ENCODE data around the gene RANBP3. TPM values are rescaled to one million over a fixed set of nuclear protein-coding genes. Genes with fewer than 3 reads are reported as not detected.

Gene RANBP3
- total RNA-seq, 1 experiment from 2014 or later: 44.1 TPM

DNA sequence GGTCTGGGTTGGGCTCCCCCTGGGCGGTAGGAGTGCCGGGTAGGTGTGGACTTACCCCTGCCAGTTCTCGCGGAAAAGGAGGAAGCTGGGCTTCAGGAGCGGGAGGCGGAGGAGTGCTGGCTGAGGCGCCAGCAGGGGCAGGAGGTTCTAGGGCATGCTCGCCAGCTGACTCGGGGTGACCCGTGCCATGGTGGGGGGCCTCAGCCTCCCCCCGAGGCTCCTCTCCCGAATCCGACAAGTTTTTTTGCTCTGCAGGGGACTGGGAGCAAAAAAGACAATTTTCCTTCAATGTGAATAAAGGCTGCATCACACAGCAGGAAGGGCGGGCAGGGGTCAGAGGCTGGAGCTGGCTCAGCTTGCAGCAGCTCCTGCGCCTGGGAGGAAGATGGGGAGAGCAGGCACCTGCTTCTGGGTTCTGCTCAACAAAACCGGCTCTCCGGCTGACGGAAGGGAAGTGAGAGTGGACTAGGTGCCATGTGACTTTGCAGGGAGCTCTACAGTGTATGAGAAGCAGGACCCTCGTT lies 26.5 kb downstream of the RANBP3 start:
- H3K9me2 ChIP-seq (ENCODE audit: insufficient read depth): no peaks in the 10 kb centered on the region
- H3K9me3 ChIP-seq (ENCODE audit: insufficient read depth, low read depth): no peaks in the 10 kb centered on the region
- H3K4me3 ChIP-seq: no peak overlapping the region
- H4K20me1 ChIP-seq (ENCODE audit: insufficient read depth): peaks cover 20% of the 10 kb centered on the region
- TF ChIP-seq, protein P1, sequence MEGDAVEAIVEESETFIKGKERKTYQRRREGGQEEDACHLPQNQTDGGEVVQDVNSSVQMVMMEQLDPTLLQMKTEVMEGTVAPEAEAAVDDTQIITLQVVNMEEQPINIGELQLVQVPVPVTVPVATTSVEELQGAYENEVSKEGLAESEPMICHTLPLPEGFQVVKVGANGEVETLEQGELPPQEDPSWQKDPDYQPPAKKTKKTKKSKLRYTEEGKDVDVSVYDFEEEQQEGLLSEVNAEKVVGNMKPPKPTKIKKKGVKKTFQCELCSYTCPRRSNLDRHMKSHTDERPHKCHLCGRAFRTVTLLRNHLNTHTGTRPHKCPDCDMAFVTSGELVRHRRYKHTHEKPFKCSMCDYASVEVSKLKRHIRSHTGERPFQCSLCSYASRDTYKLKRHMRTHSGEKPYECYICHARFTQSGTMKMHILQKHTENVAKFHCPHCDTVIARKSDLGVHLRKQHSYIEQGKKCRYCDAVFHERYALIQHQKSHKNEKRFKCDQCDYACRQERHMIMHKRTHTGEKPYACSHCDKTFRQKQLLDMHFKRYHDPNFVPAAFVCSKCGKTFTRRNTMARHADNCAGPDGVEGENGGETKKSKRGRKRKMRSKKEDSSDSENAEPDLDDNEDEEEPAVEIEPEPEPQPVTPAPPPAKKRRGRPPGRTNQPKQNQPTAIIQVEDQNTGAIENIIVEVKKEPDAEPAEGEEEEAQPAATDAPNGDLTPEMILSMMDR (conservative IDR thresholded peaks at IDR 0.05): no peak
- no peaks in the 10 kb centered on the region for H3F3A ChIP-seq (ENCODE audit: insufficient read depth, low read depth)
- no peak overlapping the region for H3K4me2 ChIP-seq
- no peak for DNase-seq
- no peaks in the 10 kb centered on the region for H3K36me3 ChIP-seq (ENCODE audit: low read depth)
- ChIA-PET POLR2A (ENCODE audit: unreplicated experiment) (no interaction called here), CTCF (no interaction called here)
- no peaks in the 10 kb centered on the region for H3K4me1 ChIP-seq (replicated peaks; ENCODE audit: insufficient read depth)
- intact Hi-C loops (cut with micrococcal nuclease; ENCODE audit: unreplicated experiment): no loop called here
- peaks cover 26% of the 10 kb centered on the region for H3K79me2 ChIP-seq (ENCODE audit: low read depth)
- H3K27me3 ChIP-seq (ENCODE audit: insufficient read depth, low read depth): no peaks in the 10 kb centered on the region
- BruUV-seq (replicated peaks): no TSS peak
- H3K27ac ChIP-seq: no peak overlapping the region
- no peak overlapping the region for H2AFZ ChIP-seq

DNA sequence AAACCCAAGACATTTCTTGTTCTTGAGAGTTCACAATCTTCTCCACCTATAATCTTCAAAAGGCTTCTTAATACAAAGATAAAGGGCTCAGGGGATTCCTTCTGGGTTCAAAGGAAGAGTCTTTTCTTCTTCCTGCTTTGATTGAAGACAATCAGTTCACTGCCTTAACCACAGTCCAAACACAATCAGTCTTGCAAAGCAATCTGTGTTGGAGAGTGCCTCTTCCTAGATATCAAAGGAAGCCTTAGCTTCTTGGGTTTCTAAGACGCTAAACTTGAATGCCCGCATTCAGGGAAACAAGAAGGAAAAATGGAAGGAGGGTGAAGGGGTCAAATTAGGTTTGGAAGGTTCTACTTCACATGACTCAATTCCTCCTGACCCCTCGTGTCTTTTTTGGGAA lies 27.2 kb downstream of the RANBP3 start:
- H3K36me3 ChIP-seq (ENCODE audit: low read depth): no peaks in the 10 kb centered on the region
- no peak for TF ChIP-seq EZH2 (IDR thresholded peaks at IDR 0.05; ENCODE audit: low read depth)
- TF ChIP-seq, protein P1 (conservative IDR thresholded peaks at IDR 0.05): no peak
- H3F3A ChIP-seq (ENCODE audit: insufficient read depth, low read depth): no peaks in the 10 kb centered on the region
- DNase-seq: no peak
- H3K27ac ChIP-seq: no peak overlapping the region
- BruUV-seq (replicated peaks): no TSS peak
- no peaks in the 10 kb centered on the region for H3K9me3 ChIP-seq (ENCODE audit: insufficient read depth, low read depth)
- H3K4me1 ChIP-seq (replicated peaks; ENCODE audit: insufficient read depth): no peaks in the 10 kb centered on the region
- ChIA-PET CTCF (no interaction called here), POLR2A (ENCODE audit: unreplicated experiment) (no interaction called here)
- no peak overlapping the region for H3K4me2 ChIP-seq
- intact Hi-C loops (cut with micrococcal nuclease; ENCODE audit: unreplicated experiment): no loop called here
- no peaks in the 10 kb centered on the region for H3K27me3 ChIP-seq (ENCODE audit: insufficient read depth, low read depth)
- H3K4me3 ChIP-seq: no peak overlapping the region
- no peak overlapping the region for H2AFZ ChIP-seq
- H4K20me1 ChIP-seq (ENCODE audit: insufficient read depth): peaks cover 17% of the 10 kb centered on the region
- no peaks in the 10 kb centered on the region for H3K9me2 ChIP-seq (ENCODE audit: insufficient read depth)
- H3K79me2 ChIP-seq (ENCODE audit: low read depth): peaks cover 24% of the 10 kb centered on the region

DNA sequence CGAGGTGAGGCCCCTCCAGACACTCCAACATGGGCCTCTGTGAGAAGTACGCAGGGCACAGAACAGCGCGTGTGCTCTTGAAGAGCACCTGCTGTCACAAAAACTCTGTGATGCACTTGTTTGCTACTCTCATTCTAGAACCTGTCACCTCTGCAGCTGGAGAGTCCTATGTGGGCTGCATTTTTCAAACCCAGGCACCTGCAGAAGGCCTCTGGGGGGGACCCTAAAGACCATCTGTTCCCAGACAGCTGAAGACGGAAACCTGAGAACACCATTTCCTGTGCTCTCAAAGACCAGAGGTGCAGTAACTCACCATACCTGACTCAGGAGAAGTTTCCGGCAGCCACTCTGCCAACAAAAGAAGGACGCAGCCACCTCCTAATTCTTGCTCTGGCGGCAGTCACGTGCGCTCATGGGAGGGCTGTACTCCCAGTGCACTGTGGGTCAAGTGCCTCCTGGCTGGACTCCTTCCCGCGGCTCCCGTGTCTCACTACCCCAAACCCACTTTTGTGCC lies 28.1 kb downstream of the RANBP3 start:
- Histone ChIP-seq H3K4me3 (no peak overlapping the region), H3K36me3 (ENCODE audit: low read depth) (no peaks in the 10 kb centered on the region), H3K4me1 (replicated peaks; ENCODE audit: insufficient read depth) (no peaks in the 10 kb centered on the region), H3K27me3 (ENCODE audit: insufficient read depth, low read depth) (no peaks in the 10 kb centered on the region), H3F3A (ENCODE audit: insufficient read depth, low read depth) (no peaks in the 10 kb centered on the region), H3K9me3 (ENCODE audit: insufficient read depth, low read depth) (no peaks in the 10 kb centered on the region), H3K27ac (no peak overlapping the region), H3K79me2 (ENCODE audit: low read depth) (peaks cover 17% of the 10 kb centered on the region), H3K4me2 (no peak overlapping the region), H3K9me2 (ENCODE audit: insufficient read depth) (no peaks in the 10 kb centered on the region), H4K20me1 (ENCODE audit: insufficient read depth) (peaks cover 10% of the 10 kb centered on the region), H2AFZ (no peak overlapping the region)
- POLR2A ChIA-PET (ENCODE audit: unreplicated experiment): interaction anchor here (0.6 kb wide), 1 partner anchor 18 kb away, joined by 3 read pairs; no protein-coding TSS in a partner anchor
- intact Hi-C loops (cut with micrococcal nuclease; ENCODE audit: unreplicated experiment): no loop called here
- no TSS peak for BruUV-seq (replicated peaks)
- TF ChIP-seq, protein P1 (conservative IDR thresholded peaks at IDR 0.05): no peak
- no peak for TF ChIP-seq EZH2 (IDR thresholded peaks at IDR 0.05; ENCODE audit: low read depth)
- CTCF ChIA-PET: no interaction called here
- no peak for DNase-seq

Measured in PC-9 (cell line).